ENCODE measurements around the gene SEZ6L2. TPM values are rescaled to one million over a fixed set of nuclear protein-coding genes. Genes with fewer than 3 reads are reported as not detected.

Gene SEZ6L2
- total RNA-seq, 1 experiment from 2014 or later: 44.7 TPM

GRCh38 chr16:29868396-29869009 lies 30.8 kb downstream of the SEZ6L2 start:
- Histone ChIP-seq H3K4ac (ENCODE audit: low read depth, low read length) (no peak overlapping the region), H3K23ac (ENCODE audit: insufficient read length, low read depth, low read length) (no peak overlapping the region), H4K91ac (ENCODE audit: insufficient read length, low read depth, low read length) (no peak overlapping the region), H3K9me3 (ENCODE audit: control insufficient read depth, low read depth, low read length) (no peaks in the 10 kb centered on the region), H3K79me2 (ENCODE audit: insufficient read depth, low read length) (no peaks in the 10 kb centered on the region), H2AK5ac (ENCODE audit: insufficient read length, low read length) (no peak overlapping the region), H3K27ac (ENCODE audit: insufficient read length, low read depth, low read length) (no peak overlapping the region), H3K9ac (ENCODE audit: extremely low read depth, insufficient read length, low read length) (no peak overlapping the region), H4K8ac (replicated peaks; ENCODE audit: insufficient read length, low read depth, low read length) (no peak overlapping the region), H2BK12ac (ENCODE audit: insufficient read length, low read depth, low read length) (no peak overlapping the region), H3K56ac (ENCODE audit: insufficient read length, low read depth, low read length) (no peak overlapping the region), H4K5ac (ENCODE audit: insufficient read length, low read depth, low read length) (no peak overlapping the region), H2AFZ (ENCODE audit: low read length) (no peak overlapping the region), H4K20me1 (ENCODE audit: control insufficient read depth, insufficient read depth, insufficient read length) (no peaks in the 10 kb centered on the region), H3K18ac (ENCODE audit: insufficient read length, low read depth, low read length) (no peak overlapping the region), H3K27me3 (ENCODE audit: insufficient read depth, low read length) (no peaks in the 10 kb centered on the region), H3K79me1 (ENCODE audit: insufficient read depth, low read depth, low read length, poor library complexity, severe bottlenecking) (no peaks in the 10 kb centered on the region), H2BK20ac (ENCODE audit: low read depth, low read length, poor library complexity, severe bottlenecking) (no peak overlapping the region), H3K23me2 (ENCODE audit: insufficient read length, low read depth, low read length, poor library complexity, severe bottlenecking) (peaks cover 2% of the 10 kb centered on the region), H2BK5ac (ENCODE audit: insufficient read length, low read length) (no peak overlapping the region), H2BK120ac (ENCODE audit: low read depth, low read length, poor library complexity, severe bottlenecking) (no peak overlapping the region), H3T11ph (ENCODE audit: low read length) (no peak overlapping the region), H3K14ac (ENCODE audit: insufficient read depth, low read length) (no peak overlapping the region), H3K4me1 (ENCODE audit: insufficient read depth, low read length) (no peaks in the 10 kb centered on the region), H2BK15ac (ENCODE audit: low read depth, low read length) (no peak overlapping the region), H3K4me2 (ENCODE audit: insufficient read depth, insufficient read length, low read length) (no peak overlapping the region)
- Mint-ChIP-seq H3K4me1 (peaks cover 3 to 4% of the 10 kb centered on the region in 2 experiments; a peak in 2 of 4 replicates), H3K36me3 (ENCODE audit: insufficient read depth in 1 of 3, low read depth in 3 of 3) (peaks cover 0 to 13% (median 6%) of the 10 kb centered on the region in 3 experiments; a peak in 4 of 7 replicates), H3K27me3 (ENCODE audit: low read depth) (peaks cover 2% of the 10 kb centered on the region), H3K4me3 (no peak overlapping the region), H3K9me3 (no peaks in the 10 kb centered on the region), H3K27ac (peak overlapping the region in 1 of 3 experiments; percentile 46; a peak in 1 of 7 replicates)
- WGBS (ENCODE audit: extremely low coverage, insufficient read length, low lambda C conversion rate): no CpG with 5 or more reads among the region's 8 CpGs
- no peak for TF ChIP-seq CTCF (conservative IDR thresholded peaks at IDR 0.05)
- no peak for DNase-seq

Measured in H9 (cell line).